GM19099 (cell line): Measurements from ENCODE around the gene GALNT5.

Experiments
- POLR2A ChIP-seq: IDR thresholded peaks from 3 replicates; pipeline ENCODE4 v1.6.1; 2011; ENCODE audit warnings: low read depth; ENCODE audit not compliant: insufficient read length; ENCODE audit errors: extremely low read depth

The GALNT5 gene

GRCh38 chr2:157262248-157262647, 4.7 kb downstream of the GALNT5 start:
- TF ChIP-seq POLR2A, result no peak

- TF ChIP-seq POLR2A, result no peak
Observed at GRCh38 chr2:157264099-157264498, 6.6 kb downstream of the GALNT5 start.

GRCh38 chr2:157265825-157266224, 8.3 kb downstream of the GALNT5 start:
- no peak for TF ChIP-seq POLR2A

GRCh38 chr2:157267476-157267875, 10.0 kb downstream of the GALNT5 start:
- no peak for TF ChIP-seq POLR2A

GRCh38 chr2:157269060-157269459, 11.6 kb downstream of the GALNT5 start:
- TF ChIP-seq POLR2A, result no peak

GRCh38 chr2:157269922-157270321, 12.4 kb downstream of the GALNT5 start:
- TF ChIP-seq POLR2A, result no peak

- no peak for TF ChIP-seq POLR2A
Observed at GRCh38 chr2:157271590-157272203, 14.2 kb downstream of the GALNT5 start.

- TF ChIP-seq POLR2A, result no peak
Observed at GRCh38 chr2:157281316-157281715, 23.8 kb downstream of the GALNT5 start.

GRCh38 chr2:157283468-157283867, 26.0 kb downstream of the GALNT5 start:
- TF ChIP-seq POLR2A, result no peak

GRCh38 chr2:157287160-157287559, 29.7 kb downstream of the GALNT5 start:
- no peak for TF ChIP-seq POLR2A

- TF ChIP-seq POLR2A, result no peak
Observed at GRCh38 chr2:157290525-157290924, 33.0 kb downstream of the GALNT5 start.

GRCh38 chr2:157291018-157291417, 33.5 kb downstream of the GALNT5 start:
- TF ChIP-seq POLR2A, result no peak

GRCh38 chr2:157292853-157293252, 35.3 kb downstream of the GALNT5 start:
- TF ChIP-seq POLR2A, result no peak

GRCh38 chr2:157296490-157296889, 39.0 kb downstream of the GALNT5 start:
- no peak for TF ChIP-seq POLR2A

GRCh38 chr2:157296958-157297357, 39.5 kb downstream of the GALNT5 start:
- no peak for TF ChIP-seq POLR2A

GRCh38 chr2:157301307-157301706, 43.8 kb downstream of the GALNT5 start:
- no peak for TF ChIP-seq POLR2A

- TF ChIP-seq POLR2A, result no peak
Observed at GRCh38 chr2:157302492-157303099, 45.1 kb downstream of the GALNT5 start.
